Neural progenitor cell (in vitro differentiated cells): ENCODE data around the gene GAGE2A.
"Not testable (repeated sequence)": the region's sequence is repeated elsewhere in the genome, so short reads cannot be mapped to it uniquely, and the experiment has no call there.

ENCODE experiments used
- EZH2 ChIP-seq: fragments of 200-600 bp; sonication (generic); IDR thresholded peaks from 2 replicates; pipeline ENCODE4 v1.6.1; 2017; ENCODE audit warnings: antibody characterized with exemption, mild to moderate bottlenecking, moderate library complexity
- EZH2phosphoT487 ChIP-seq: fragments of 200-600 bp; sonication (generic); IDR thresholded peaks from 2 replicates; pipeline ENCODE4 v1.6.1; 2017; ENCODE audit warnings: antibody characterized with exemption
- TF ChIP-seq, protein P1 (sequence below): fragments of 200-600 bp; sonication (generic); IDR thresholded peaks from 2 replicates; pipeline ENCODE4 v1.5.1; 2017; ENCODE audit warnings: antibody characterized with exemption, mild to moderate bottlenecking

DNA sequence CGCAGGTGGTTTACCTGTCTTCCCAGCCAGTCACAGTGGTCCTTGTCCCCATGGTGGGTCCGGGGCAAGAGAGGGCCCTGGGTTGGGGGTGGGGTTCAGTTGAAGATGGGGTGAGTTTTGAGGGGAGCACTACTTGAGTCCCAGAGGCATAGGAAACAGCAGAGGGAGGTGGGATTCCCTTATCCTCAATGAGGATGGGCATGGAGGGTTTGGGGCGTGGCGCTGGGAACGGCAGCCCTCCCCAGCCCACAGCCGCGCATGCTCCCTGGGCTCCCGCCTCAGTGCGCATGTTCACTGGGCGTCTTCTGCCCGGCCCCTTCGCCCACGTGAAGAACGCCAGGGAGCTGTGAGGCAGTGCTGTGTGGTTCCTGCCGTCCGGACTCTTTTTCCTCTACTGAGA lies 9.6 kb upstream of the GAGE2A start, which contains the start of gene GAGE12H:
- TF ChIP-seq, protein P1, sequence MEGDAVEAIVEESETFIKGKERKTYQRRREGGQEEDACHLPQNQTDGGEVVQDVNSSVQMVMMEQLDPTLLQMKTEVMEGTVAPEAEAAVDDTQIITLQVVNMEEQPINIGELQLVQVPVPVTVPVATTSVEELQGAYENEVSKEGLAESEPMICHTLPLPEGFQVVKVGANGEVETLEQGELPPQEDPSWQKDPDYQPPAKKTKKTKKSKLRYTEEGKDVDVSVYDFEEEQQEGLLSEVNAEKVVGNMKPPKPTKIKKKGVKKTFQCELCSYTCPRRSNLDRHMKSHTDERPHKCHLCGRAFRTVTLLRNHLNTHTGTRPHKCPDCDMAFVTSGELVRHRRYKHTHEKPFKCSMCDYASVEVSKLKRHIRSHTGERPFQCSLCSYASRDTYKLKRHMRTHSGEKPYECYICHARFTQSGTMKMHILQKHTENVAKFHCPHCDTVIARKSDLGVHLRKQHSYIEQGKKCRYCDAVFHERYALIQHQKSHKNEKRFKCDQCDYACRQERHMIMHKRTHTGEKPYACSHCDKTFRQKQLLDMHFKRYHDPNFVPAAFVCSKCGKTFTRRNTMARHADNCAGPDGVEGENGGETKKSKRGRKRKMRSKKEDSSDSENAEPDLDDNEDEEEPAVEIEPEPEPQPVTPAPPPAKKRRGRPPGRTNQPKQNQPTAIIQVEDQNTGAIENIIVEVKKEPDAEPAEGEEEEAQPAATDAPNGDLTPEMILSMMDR, result not testable (repeated sequence)
- TF ChIP-seq EZH2phosphoT487, EZH2: not testable (repeated sequence)
